HFFc6 (cell line): ENCODE data around the gene LRRC27. TPM values are rescaled to one million over a fixed set of nuclear protein-coding genes. Genes with fewer than 3 reads are reported as not detected.
A peak's percentile ranks its signal among the peaks of the same experiment; 100 is the strongest.

Experiments used
- DNase-seq: peaks from one replicate; pipeline ENCODE4 v3.0.0-alpha.2; 2018
- H3K27ac Mint-ChIP-seq: 2 replicates; pipeline ENCODE4 v1.8.0; 2020; ENCODE audit warnings: mild to moderate bottlenecking, mixed read lengths
- H3K27me3 Mint-ChIP-seq: 2 replicates; pipeline ENCODE4 v1.8.0; 2021; ENCODE audit warnings: mild to moderate bottlenecking, moderate library complexity, mixed read lengths; ENCODE audit not compliant: insufficient read depth
- H3K36me3 Mint-ChIP-seq: 2 replicates; pipeline ENCODE4 v1.8.0; 2021; ENCODE audit warnings: low read depth, mixed read lengths
- H3K4me1 Mint-ChIP-seq: 2 replicates; pipeline ENCODE4 v1.8.0; 2020; ENCODE audit warnings: low read depth, mixed read lengths
- H3K4me3 Mint-ChIP-seq: 2 replicates; pipeline ENCODE4 v1.8.0; 2020; ENCODE audit warnings: mild to moderate bottlenecking, moderate library complexity, mixed read lengths
- H3K9me3 Mint-ChIP-seq: 2 replicates; pipeline ENCODE4 v1.8.0; 2020; ENCODE audit warnings: mild to moderate bottlenecking, mixed read lengths
- CTCF ChIP-seq: fragments of 200-600 bp; sonication (generic); IDR thresholded peaks from 2 replicates; pipeline ENCODE4 v1.5.0; 2021; ENCODE audit warnings: antibody characterized with exemption, mild to moderate bottlenecking
- total RNA-seq, 6 experiments: library from RNA; stranded (reverse); fragmentation: NEBNext Ultra II Directional; extraction: Animal tissue kit (Norgen Biotek cat#: 25700); gene quantifications; 2 replicates in 1 of 6; 3 replicates in 5 of 6; pipeline ENCODE4 v1.2.3, GENCODE V29; 2021

LRRC27 gene
- total RNA-seq, 6 experiments from 2014 or later: 4.7 to 6.7 (median 6.0) TPM

- Mint-ChIP-seq H3K4me1 (peaks cover 21% of the 10 kb centered on the region), H3K36me3 (no peaks in the 10 kb centered on the region), H3K27me3 (no peaks in the 10 kb centered on the region; the same call in 1 of the 2 replicates), H3K9me3 (no peaks in the 10 kb centered on the region), H3K27ac (no peak overlapping the region), H3K4me3 (no peak overlapping the region)
- no peak for DNase-seq
- peak; percentile 53 for TF ChIP-seq CTCF
Measured at GRCh38 chr10:132396494-132397035, 64.6 kb downstream of the LRRC27 start.

GRCh38 chr10:132397036-132397541 lies 65.1 kb downstream of the LRRC27 start, which contains the start of gene PWWP2B:
Gene PWWP2B (plus strand): TSS chr10:132397200. CDS start chr10:132397227, 27 bp downstream.
- TF ChIP-seq CTCF: no peak
- no peak for DNase-seq
- peaks cover 21% of the 10 kb centered on the region for H3K4me1 Mint-ChIP-seq
- peak within 1 kb of the TSS; percentile 85 for H3K27ac Mint-ChIP-seq
- no peaks in the 10 kb centered on the region for H3K36me3 Mint-ChIP-seq
- peak within 1 kb of the TSS; percentile 89 for H3K4me3 Mint-ChIP-seq
- no peaks in the 10 kb centered on the region for H3K9me3 Mint-ChIP-seq
- H3K27me3 Mint-ChIP-seq: no peaks in the 10 kb centered on the region; the same call in 1 of the 2 replicates

DNA sequence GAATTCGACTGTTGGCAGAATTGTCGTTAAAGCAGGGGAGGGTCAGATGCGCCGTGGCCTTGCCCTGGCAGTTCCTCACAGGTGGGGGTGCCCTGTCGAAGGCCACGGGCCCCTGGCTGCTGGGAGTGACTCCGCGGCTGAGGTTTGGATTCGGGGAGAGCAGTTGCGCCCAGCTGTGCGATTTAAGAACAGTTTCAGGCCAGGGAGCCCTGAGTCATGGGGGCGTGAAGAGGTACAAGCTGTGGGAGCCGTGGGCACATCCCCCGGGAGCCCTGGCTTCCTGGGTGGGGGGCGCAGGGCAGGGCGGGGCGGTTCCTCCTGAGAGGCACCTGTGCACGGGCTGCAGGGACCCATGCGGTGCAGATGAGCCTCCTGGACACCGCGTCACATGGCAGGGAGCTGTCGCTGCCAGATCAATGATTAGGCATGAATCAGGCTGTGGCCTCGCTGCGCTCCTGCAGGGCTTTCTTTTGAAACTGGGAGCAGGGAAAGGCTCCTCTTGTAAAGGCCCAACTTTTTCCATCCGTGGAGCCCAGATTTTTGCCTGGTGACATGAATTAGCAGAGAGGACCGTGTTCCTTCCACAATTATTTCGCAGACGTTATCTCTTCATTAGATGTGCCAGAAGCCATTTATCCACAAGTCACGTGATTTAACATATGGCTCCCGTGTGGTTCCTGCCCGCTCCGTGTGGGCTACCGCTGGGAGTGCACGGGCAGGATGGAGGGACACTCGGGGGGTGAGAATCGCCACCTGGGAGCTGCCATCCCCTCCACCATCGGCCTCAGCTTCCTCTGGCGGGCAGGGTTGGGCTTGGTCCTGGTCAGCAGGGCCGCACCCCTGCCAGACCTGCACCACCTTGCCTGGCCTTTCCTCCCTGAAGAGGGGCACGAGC lies 65.9 kb downstream of the LRRC27 start:
- TF ChIP-seq CTCF: no peak
- H3K4me3 Mint-ChIP-seq: peak overlapping the region; percentile 89
- H3K27ac Mint-ChIP-seq: peak overlapping the region; percentile 85
- H3K9me3 Mint-ChIP-seq: no peaks in the 10 kb centered on the region
- H3K36me3 Mint-ChIP-seq: no peaks in the 10 kb centered on the region
- peak; percentile 60 for DNase-seq
- H3K4me1 Mint-ChIP-seq: peaks cover 20% of the 10 kb centered on the region
- no peaks in the 10 kb centered on the region; the same call in 1 of the 2 replicates for H3K27me3 Mint-ChIP-seq

GRCh38 chr10:132398566-132398991 lies 66.6 kb downstream of the LRRC27 start:
- H3K36me3 Mint-ChIP-seq: no peaks in the 10 kb centered on the region
- no peaks in the 10 kb centered on the region for H3K9me3 Mint-ChIP-seq
- H3K27me3 Mint-ChIP-seq: no peaks in the 10 kb centered on the region
- H3K4me1 Mint-ChIP-seq: peaks cover 13% of the 10 kb centered on the region
- DNase-seq: no peak
- H3K4me3 Mint-ChIP-seq: no peak overlapping the region
- no peak for TF ChIP-seq CTCF
- H3K27ac Mint-ChIP-seq: no peak overlapping the region

DNA sequence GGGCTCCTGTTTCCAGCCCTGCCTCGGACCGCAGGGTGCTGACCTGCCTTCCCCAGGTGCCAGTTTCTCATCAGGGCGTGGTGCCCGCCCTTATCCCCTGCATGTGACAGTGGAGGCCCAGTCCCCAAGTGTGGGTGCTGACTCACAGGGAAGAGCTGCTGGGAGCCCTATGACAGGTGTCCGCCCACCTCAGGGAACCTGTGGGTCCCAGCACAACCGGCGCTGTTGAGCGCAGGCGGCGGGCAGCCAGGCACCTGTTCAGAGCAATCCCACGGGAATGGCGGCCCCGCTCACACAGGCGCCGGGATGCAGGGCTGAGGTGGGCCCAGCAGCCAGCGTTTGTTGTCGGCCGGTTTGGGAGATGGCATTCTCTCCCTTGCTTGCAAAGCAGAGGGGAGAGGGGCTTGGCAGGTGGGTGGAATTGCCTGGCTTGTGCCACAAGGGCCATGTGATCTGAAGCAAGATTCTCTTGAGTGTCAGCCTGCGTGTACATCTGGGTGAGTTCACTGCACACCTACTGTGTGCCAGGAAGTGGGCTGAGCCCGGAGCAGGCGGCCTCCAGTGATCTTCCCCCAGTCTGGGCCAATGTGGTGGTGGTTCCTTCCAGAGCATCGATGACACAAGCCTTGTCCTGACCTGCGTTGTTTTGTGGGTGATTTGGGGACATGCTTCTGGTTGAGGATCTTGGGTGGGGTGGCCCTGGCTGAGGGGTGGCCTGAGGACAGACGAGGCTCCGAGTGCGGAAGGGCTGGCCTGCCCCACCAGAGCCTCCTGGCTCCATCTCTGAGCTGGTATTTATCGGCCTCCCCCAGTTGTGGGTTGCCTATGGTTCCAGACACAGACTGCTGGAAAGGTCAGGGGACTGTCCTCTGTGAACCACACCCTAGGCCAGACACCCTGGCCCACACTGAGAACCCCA lies 67.4 kb downstream of the LRRC27 start:
- no peak overlapping the region for H3K27ac Mint-ChIP-seq
- H3K36me3 Mint-ChIP-seq: no peaks in the 10 kb centered on the region
- H3K4me3 Mint-ChIP-seq: no peak overlapping the region
- H3K9me3 Mint-ChIP-seq: no peaks in the 10 kb centered on the region
- peaks cover 6% of the 10 kb centered on the region for H3K4me1 Mint-ChIP-seq
- no peaks in the 10 kb centered on the region for H3K27me3 Mint-ChIP-seq
- no peak for DNase-seq
- TF ChIP-seq CTCF: no peak
